HEK293 (cell line): ENCODE measurements around the gene KCNQ1.

Experiments used
- CTCF ChIA-PET: fragments of 350-600 bp; formaldehyde crosslinking; extraction: SDS; loops from one replicate; lab custom pipeline; 2021; ENCODE audit warnings: antibody characterized with exemption; lab: Yijun Ruan, JAX
- POLR2A ChIA-PET: fragments of 300-600 bp; formaldehyde crosslinking; extraction: SDS; loops from one replicate; lab custom pipeline; 2020; ENCODE audit warnings: antibody characterized with exemption, inconsistent platforms; lab: Yijun Ruan, JAX
- H3K27ac ChIP-seq: fragments of 200-500 bp; sonication (Bioruptor generic); 2 replicates; pipeline ENCODE4 v1.5.1; 2014; ENCODE audit warnings: low read depth, low read length, control low read depth, inconsistent platforms; ENCODE audit errors: extremely low read depth
- H3K36me3 ChIP-seq, 2 experiments: fragments of 200-500 bp in 1 of 2; sonication (Bioruptor generic) in 1 of 2; 1 replicate in 1 of 2; 2 replicates in 1 of 2; pipeline ENCODE4 v1.5.1; 2014 to 2017; ENCODE audit warnings: inconsistent platforms in 2 of 2, low read length in 2 of 2; ENCODE audit not compliant: control insufficient read depth in 2 of 2, insufficient read depth in 1 of 2
- H3K4me1 ChIP-seq: fragments of 200-500 bp; sonication (Bioruptor generic); 2 replicates; pipeline ENCODE4 v1.5.1; 2014; ENCODE audit warnings: mild to moderate bottlenecking, low read length, inconsistent platforms; ENCODE audit not compliant: control insufficient read depth, insufficient read depth
- H3K4me3 ChIP-seq: 2 replicates; pipeline ENCODE4 v1.5.1; 2011; ENCODE audit warnings: low read depth, mild to moderate bottlenecking, control low read depth, low read length, moderate library complexity
- H3K9me3 ChIP-seq: fragments of 200-500 bp; sonication (Bioruptor generic); 2 replicates; pipeline ENCODE4 v1.5.1; 2014; ENCODE audit warnings: low read depth, low read length, inconsistent platforms; ENCODE audit not compliant: control insufficient read depth, insufficient read depth
- TCF7L2 ChIP-seq: IDR thresholded peaks from 2 replicates; pipeline ENCODE4 v1.6.1; 2011; ENCODE audit warnings: low read depth, mild to moderate bottlenecking, inconsistent platforms, low read length, moderate library complexity, borderline replicate concordance
- ZNF121 ChIP-seq: fragments of 450-650 bp; formaldehyde crosslinking; IDR thresholded peaks from 2 replicates; pipeline ENCODE4 v1.5.1; 2016; ENCODE audit warnings: missing biosample characterization, missing genetic modification characterization
- ZNF174 ChIP-seq: fragments of 450-650 bp; formaldehyde crosslinking; IDR thresholded peaks from 2 replicates; pipeline ENCODE4 v1.5.0; 2017; ENCODE audit warnings: missing biosample characterization, mild to moderate bottlenecking, missing genetic modification characterization
- ZNF335 ChIP-seq: fragments of 450-650 bp; formaldehyde crosslinking; conservative IDR thresholded peaks from 2 replicates; pipeline ENCODE4 v1.5.1; 2016; ENCODE audit warnings: missing biosample characterization, missing genetic modification characterization
- ZNF596 ChIP-seq: fragments of 450-650 bp; IDR thresholded peaks from 2 replicates; pipeline ENCODE4 v1.5.0; 2018; ENCODE audit warnings: missing biosample characterization, mild to moderate bottlenecking, missing genetic modification characterization, moderate library complexity
- ZNF658 ChIP-seq: fragments of 450-650 bp; formaldehyde crosslinking; IDR thresholded peaks from 2 replicates; pipeline ENCODE4; 2016; ENCODE audit warnings: missing biosample characterization, missing genetic modification characterization
- ZNF776 ChIP-seq: fragments of 450-650 bp; formaldehyde crosslinking; IDR thresholded peaks from 2 replicates; pipeline ENCODE4 v1.5.0; 2017; ENCODE audit warnings: missing biosample characterization, missing genetic modification characterization, borderline replicate concordance
- TF ChIP-seq, protein P1 (sequence below): fragments of 450-650 bp; formaldehyde crosslinking; IDR thresholded peaks from 2 replicates; pipeline ENCODE4 v1.5.1; 2016; ENCODE audit warnings: missing biosample characterization, missing genetic modification characterization
- TF ChIP-seq, protein P2 (sequence below): fragments of 450-650 bp; formaldehyde crosslinking; IDR thresholded peaks from 2 replicates; pipeline ENCODE4 v1.5.1; 2017; ENCODE audit warnings: missing biosample characterization, missing genetic modification characterization
- TF ChIP-seq, protein P3 (sequence below): fragments of 450-650 bp; formaldehyde crosslinking; IDR thresholded peaks from 2 replicates; pipeline ENCODE4 v1.5.1; 2016; ENCODE audit warnings: missing biosample characterization, missing genetic modification characterization
- TF ChIP-seq, protein P4 (sequence below): fragments of 450-650 bp; formaldehyde crosslinking; IDR thresholded peaks from 2 replicates; pipeline ENCODE4 v1.5.1; 2016; ENCODE audit warnings: missing biosample characterization, missing genetic modification characterization
- TF ChIP-seq, protein P5 (sequence below): fragments of 450-650 bp; formaldehyde crosslinking; IDR thresholded peaks from 2 replicates; pipeline ENCODE4 v1.5.1; 2017; ENCODE audit warnings: missing biosample characterization, missing genetic modification characterization
- TF ChIP-seq, protein P6 (sequence below): fragments of 450-650 bp; formaldehyde crosslinking; IDR thresholded peaks from 2 replicates; pipeline ENCODE4 v1.5.1; 2016; ENCODE audit warnings: missing biosample characterization, missing genetic modification characterization
- TF ChIP-seq, protein P7 (sequence below): fragments of 450-650 bp; formaldehyde crosslinking; IDR thresholded peaks from 2 replicates; pipeline ENCODE4 v1.5.0; 2017; ENCODE audit warnings: missing biosample characterization, missing genetic modification characterization, borderline replicate concordance
- TF ChIP-seq, protein P8 (sequence below): fragments of 450-650 bp; formaldehyde crosslinking; IDR thresholded peaks from 2 replicates; pipeline ENCODE4 v1.5.1; 2016; ENCODE audit warnings: missing biosample characterization, missing genetic modification characterization
- TF ChIP-seq, protein P9 (sequence below): fragments of 450-650 bp; formaldehyde crosslinking; IDR thresholded peaks from 2 replicates; pipeline ENCODE4 v1.5.1; 2017; ENCODE audit warnings: missing biosample characterization, missing genetic modification characterization

The KCNQ1 gene

DNA sequence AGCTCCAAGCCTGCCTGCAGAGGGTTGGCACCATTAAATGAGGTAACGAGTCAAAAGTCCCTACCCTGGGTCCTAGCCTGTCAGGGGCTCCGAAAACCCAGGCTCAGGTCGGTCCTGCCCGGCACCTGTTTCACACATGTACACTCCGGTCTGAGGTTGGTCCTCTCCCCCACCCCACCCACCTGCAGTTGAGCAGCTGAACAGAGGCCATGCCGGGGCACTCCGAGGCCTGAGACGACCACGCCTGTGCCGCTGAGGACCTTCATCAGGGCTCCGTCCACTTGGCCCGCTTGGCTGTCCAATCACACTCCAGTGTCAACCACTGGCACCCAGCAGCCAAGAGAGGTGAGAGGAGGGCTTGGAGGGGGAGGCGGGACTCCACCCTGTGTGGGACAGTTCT, 42.7 kb upstream of the KCNQ1 start (continued):
- TF ChIP-seq, protein P1, sequence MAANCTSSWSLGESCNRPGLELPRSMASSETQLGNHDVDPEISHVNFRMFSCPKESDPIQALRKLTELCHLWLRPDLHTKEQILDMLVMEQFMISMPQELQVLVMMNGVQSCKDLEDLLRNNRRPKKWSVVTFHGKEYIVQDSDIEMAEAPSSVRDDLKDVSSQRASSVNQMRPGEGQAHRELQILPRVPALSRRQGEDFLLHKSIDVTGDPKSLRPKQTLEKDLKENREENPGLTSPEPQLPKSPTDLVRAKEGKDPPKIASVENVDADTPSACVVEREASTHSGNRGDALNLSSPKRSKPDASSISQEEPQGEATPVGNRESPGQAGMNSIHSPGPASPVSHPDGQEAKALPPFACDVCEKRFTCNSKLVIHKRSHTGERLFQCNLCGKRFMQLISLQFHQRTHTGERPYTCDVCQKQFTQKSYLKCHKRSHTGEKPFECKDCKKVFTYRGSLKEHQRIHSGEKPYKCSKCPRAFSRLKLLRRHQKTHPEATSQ (tag by site-specific recombination) = no peak
- TF ChIP-seq ZNF776 (tag by site-specific recombination) = no peak
- TF ChIP-seq, protein P2, sequence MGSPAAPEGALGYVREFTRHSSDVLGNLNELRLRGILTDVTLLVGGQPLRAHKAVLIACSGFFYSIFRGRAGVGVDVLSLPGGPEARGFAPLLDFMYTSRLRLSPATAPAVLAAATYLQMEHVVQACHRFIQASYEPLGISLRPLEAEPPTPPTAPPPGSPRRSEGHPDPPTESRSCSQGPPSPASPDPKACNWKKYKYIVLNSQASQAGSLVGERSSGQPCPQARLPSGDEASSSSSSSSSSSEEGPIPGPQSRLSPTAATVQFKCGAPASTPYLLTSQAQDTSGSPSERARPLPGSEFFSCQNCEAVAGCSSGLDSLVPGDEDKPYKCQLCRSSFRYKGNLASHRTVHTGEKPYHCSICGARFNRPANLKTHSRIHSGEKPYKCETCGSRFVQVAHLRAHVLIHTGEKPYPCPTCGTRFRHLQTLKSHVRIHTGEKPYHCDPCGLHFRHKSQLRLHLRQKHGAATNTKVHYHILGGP (tag by site-specific recombination) = no peak
- TF ChIP-seq, protein P3, sequence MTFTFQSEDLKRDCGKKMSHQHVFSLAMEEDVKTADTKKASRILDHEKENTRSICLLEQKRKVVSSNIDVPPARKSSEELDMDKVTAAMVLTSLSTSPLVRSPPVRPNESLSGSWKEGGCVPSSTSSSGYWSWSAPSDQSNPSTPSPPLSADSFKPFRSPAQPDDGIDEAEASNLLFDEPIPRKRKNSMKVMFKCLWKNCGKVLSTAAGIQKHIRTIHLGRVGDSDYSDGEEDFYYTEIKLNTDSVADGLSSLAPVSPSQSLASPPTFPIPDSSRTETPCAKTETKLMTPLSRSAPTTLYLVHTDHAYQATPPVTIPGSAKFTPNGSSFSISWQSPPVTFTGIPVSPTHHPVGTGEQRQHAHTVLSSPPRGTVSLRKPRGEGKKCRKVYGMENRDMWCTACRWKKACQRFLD (tag by site-specific recombination) = no peak

DNA sequence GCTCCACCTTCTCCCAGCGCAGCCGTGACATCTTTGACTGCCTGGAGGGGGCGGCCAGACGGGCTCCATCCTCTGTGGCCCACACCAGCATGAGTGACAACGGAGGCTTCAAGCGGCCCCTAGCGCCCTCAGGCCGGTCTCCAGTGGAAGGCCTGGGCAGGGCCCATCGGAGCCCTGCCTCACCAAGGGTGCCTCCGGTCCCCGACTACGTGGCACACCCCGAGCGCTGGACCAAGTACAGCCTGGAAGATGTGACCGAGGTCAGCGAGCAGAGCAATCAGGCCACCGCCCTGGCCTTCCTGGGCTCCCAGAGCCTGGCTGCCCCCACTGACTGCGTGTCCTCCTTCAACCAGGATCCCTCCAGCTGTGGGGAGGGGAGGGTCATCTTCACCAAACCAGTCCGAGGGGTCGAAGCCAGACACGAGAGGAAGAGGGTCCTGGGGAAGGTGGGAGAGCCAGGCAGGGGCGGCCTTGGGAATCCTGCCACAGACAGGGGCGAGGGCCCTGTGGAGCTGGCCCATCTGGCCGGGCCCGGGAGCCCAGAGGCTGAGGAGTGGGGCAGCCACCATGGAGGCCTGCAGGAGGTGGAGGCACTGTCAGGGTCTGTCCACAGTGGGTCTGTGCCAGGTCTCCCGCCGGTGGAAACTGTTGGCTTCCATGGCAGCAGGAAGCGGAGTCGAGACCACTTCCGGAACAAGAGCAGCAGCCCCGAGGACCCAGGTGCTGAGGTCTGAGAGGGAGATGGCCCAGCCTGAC, 41.7 kb upstream of the KCNQ1 start:
- ChIA-PET POLR2A (no interaction called here), CTCF (interaction anchor here (0.9 to 4.2 kb wide), 3 partner anchors 17 to 97 kb away, joined by 3 to 29 read pairs (median 27); no protein-coding TSS in a partner anchor)
- Histone ChIP-seq H3K4me1 (no peaks in the 10 kb centered on the region), H3K27ac (no peak overlapping the region), H3K9me3 (no peaks in the 10 kb centered on the region), H3K36me3 (peaks cover 0 to 34% of the 10 kb centered on the region in 2 experiments; a peak in 1 of 3 replicates), H3K4me3 (no peak overlapping the region)
- TF ChIP-seq, protein P4, sequence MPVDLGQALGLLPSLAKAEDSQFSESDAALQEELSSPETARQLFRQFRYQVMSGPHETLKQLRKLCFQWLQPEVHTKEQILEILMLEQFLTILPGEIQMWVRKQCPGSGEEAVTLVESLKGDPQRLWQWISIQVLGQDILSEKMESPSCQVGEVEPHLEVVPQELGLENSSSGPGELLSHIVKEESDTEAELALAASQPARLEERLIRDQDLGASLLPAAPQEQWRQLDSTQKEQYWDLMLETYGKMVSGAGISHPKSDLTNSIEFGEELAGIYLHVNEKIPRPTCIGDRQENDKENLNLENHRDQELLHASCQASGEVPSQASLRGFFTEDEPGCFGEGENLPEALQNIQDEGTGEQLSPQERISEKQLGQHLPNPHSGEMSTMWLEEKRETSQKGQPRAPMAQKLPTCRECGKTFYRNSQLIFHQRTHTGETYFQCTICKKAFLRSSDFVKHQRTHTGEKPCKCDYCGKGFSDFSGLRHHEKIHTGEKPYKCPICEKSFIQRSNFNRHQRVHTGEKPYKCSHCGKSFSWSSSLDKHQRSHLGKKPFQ (tag by site-specific recombination) = no peak
- TF ChIP-seq ZNF121 (tag by site-specific recombination) (no peak), TCF7L2 (no peak), ZNF658 (tag by site-specific recombination) (no peak), ZNF596 (tag by site-specific recombination) (no peak), ZNF335 (tag by site-specific recombination) (no peak), ZNF174 (tag by site-specific recombination) (no peak)
- TF ChIP-seq, protein P2 (tag by site-specific recombination) = no peak
- TF ChIP-seq, protein P5, sequence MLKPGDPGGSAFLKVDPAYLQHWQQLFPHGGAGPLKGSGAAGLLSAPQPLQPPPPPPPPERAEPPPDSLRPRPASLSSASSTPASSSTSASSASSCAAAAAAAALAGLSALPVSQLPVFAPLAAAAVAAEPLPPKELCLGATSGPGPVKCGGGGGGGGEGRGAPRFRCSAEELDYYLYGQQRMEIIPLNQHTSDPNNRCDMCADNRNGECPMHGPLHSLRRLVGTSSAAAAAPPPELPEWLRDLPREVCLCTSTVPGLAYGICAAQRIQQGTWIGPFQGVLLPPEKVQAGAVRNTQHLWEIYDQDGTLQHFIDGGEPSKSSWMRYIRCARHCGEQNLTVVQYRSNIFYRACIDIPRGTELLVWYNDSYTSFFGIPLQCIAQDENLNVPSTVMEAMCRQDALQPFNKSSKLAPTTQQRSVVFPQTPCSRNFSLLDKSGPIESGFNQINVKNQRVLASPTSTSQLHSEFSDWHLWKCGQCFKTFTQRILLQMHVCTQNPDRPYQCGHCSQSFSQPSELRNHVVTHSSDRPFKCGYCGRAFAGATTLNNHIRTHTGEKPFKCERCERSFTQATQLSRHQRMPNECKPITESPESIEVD (tag by site-specific recombination) = no peak
- TF ChIP-seq, protein P6, sequence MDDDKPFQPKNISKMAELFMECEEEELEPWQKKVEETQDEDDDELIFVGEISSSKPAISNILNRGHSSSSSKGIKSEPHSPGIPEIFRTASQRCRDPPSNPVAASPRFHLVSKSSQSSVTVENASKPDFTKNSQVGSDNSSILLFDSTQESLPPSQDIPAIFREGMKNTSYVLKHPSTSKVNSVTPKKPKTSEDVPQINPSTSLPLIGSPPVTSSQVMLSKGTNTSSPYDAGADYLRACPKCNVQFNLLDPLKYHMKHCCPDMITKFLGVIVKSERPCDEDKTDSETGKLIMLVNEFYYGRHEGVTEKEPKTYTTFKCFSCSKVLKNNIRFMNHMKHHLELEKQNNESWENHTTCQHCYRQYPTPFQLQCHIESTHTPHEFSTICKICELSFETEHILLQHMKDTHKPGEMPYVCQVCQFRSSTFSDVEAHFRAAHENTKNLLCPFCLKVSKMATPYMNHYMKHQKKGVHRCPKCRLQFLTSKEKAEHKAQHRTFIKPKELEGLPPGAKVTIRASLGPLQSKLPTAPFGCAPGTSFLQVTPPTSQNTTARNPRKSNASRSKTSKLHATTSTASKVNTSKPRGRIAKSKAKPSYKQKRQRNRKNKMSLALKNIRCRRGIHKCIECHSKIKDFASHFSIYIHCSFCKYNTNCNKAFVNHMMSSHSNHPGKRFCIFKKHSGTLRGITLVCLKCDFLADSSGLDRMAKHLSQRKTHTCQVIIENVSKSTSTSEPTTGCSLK = no peak
- TF ChIP-seq, protein P7, sequence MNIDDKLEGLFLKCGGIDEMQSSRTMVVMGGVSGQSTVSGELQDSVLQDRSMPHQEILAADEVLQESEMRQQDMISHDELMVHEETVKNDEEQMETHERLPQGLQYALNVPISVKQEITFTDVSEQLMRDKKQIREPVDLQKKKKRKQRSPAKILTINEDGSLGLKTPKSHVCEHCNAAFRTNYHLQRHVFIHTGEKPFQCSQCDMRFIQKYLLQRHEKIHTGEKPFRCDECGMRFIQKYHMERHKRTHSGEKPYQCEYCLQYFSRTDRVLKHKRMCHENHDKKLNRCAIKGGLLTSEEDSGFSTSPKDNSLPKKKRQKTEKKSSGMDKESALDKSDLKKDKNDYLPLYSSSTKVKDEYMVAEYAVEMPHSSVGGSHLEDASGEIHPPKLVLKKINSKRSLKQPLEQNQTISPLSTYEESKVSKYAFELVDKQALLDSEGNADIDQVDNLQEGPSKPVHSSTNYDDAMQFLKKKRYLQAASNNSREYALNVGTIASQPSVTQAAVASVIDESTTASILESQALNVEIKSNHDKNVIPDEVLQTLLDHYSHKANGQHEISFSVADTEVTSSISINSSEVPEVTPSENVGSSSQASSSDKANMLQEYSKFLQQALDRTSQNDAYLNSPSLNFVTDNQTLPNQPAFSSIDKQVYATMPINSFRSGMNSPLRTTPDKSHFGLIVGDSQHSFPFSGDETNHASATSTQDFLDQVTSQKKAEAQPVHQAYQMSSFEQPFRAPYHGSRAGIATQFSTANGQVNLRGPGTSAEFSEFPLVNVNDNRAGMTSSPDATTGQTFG (tag by site-specific recombination) = no peak
- TF ChIP-seq, protein P8, sequence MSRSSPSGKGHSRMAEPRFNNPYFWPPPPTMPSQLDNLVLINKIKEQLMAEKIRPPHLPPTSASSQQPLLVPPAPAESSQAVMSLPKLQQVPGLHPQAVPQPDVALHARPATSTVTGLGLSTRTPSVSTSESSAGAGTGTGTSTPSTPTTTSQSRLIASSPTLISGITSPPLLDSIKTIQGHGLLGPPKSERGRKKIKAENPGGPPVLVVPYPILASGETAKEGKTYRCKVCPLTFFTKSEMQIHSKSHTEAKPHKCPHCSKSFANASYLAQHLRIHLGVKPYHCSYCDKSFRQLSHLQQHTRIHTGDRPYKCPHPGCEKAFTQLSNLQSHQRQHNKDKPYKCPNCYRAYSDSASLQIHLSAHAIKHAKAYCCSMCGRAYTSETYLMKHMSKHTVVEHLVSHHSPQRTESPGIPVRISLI = no peak
- TF ChIP-seq, protein P9, sequence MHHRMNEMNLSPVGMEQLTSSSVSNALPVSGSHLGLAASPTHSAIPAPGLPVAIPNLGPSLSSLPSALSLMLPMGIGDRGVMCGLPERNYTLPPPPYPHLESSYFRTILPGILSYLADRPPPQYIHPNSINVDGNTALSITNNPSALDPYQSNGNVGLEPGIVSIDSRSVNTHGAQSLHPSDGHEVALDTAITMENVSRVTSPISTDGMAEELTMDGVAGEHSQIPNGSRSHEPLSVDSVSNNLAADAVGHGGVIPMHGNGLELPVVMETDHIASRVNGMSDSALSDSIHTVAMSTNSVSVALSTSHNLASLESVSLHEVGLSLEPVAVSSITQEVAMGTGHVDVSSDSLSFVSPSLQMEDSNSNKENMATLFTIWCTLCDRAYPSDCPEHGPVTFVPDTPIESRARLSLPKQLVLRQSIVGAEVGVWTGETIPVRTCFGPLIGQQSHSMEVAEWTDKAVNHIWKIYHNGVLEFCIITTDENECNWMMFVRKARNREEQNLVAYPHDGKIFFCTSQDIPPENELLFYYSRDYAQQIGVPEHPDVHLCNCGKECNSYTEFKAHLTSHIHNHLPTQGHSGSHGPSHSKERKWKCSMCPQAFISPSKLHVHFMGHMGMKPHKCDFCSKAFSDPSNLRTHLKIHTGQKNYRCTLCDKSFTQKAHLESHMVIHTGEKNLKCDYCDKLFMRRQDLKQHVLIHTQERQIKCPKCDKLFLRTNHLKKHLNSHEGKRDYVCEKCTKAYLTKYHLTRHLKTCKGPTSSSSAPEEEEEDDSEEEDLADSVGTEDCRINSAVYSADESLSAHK (tag by site-specific recombination) = no peak
